GM12801 (cell line): ENCODE results near the gene C9orf72.

Source experiments
- CTCF ChIP-seq: IDR thresholded peaks from one replicate; pipeline ENCODE4 v1.5.1; 2011; ENCODE audit warnings: control low read depth; ENCODE audit not compliant: insufficient read length; ENCODE audit errors: extremely low read depth

C9orf72 gene

GRCh38 chr9:27533311-27533710, 40.0 kb downstream of the C9orf72 start:
- no peak for TF ChIP-seq CTCF

GRCh38 chr9:27532046-27532445, 41.2 kb downstream of the C9orf72 start:
- no peak for TF ChIP-seq CTCF

- no peak for TF ChIP-seq CTCF
Observed at GRCh38 chr9:27530915-27531755, 42.1 kb downstream of the C9orf72 start.

GRCh38 chr9:27529316-27530278, 43.7 kb downstream of the C9orf72 start, which contains the start of gene MOB3B:
TSS of gene MOB3B (minus strand) at chr9:27529814. CDS start at chr9:27455550, 74,264 bp downstream.
- TF ChIP-seq CTCF = no peak

GRCh38 chr9:27528886-27529315, 44.4 kb downstream of the C9orf72 start:
- TF ChIP-seq CTCF = no peak

- TF ChIP-seq CTCF = no peak
Observed at GRCh38 chr9:27528076-27528885, 45.0 kb downstream of the C9orf72 start.

- no peak for TF ChIP-seq CTCF
Observed at GRCh38 chr9:27527702-27528075, 45.6 kb downstream of the C9orf72 start.
